ENCODE measurements around the gene ARHGAP5. TPM values are rescaled to one million over a fixed set of nuclear protein-coding genes. Genes with fewer than 3 reads are reported as not detected.
A peak's percentile ranks its signal among the peaks of the same experiment; 100 is the strongest.

Gene ARHGAP5
- total RNA-seq, 4 donors from 2014 or later: 77.7 to 139 (median 100) TPM

DNA sequence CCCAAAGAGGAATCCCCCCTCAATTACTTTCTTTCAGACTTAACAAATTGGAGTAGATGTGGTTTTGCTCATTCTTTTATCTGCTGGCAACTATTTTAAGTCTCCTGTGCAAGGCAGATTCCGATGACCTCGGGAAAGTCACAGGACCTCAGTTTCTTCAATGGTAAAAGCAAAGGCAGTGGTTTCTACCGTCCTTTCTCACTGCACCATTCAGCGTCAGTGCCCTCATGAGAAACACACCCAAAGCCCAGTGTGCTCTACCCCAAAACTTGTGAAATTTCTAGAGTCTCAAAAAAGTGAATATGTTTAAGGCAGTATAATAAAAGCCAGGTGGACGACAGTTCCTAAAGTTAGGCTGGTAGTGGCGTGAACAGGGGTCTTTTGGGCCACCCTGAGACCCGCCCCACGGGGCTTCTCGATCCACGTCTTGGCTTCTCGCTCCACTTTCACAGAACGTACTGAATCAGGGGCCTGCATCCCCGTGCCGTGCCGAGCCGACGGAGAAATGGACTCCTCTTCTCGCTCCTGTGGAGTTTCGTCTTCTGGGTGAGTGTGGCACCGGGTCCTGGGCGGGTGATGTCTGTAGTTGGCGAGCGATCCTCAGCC is 1.3 kb upstream of the ARHGAP5 start:
- peak overlapping the region; percentile 99 to 100 (median 99) for H3K27ac ChIP-seq
- DNase-seq: no peak
- H3K4me1 ChIP-seq: peaks cover 0 to 57% (median 15%) of the 10 kb centered on the region in 3 donors
- intact Hi-C loops (cut with DNase I): loop anchor here (5.0 kb wide), 1 partner anchor 127 kb away; the partner anchor contains the start of genes RNU6-7 and RNU6-8
- H3K4me3 ChIP-seq: peak overlapping the region; percentile 70 to 99 (median 96)
- H3K27me3 ChIP-seq: no peaks in the 10 kb centered on the region
- 0 to 2% methylated on average over 4 to 6 of the region's 23 CpGs for WGBS, 2 donors
- no peaks in the 10 kb centered on the region for H3K9me3 ChIP-seq
- TF ChIP-seq, protein P1, sequence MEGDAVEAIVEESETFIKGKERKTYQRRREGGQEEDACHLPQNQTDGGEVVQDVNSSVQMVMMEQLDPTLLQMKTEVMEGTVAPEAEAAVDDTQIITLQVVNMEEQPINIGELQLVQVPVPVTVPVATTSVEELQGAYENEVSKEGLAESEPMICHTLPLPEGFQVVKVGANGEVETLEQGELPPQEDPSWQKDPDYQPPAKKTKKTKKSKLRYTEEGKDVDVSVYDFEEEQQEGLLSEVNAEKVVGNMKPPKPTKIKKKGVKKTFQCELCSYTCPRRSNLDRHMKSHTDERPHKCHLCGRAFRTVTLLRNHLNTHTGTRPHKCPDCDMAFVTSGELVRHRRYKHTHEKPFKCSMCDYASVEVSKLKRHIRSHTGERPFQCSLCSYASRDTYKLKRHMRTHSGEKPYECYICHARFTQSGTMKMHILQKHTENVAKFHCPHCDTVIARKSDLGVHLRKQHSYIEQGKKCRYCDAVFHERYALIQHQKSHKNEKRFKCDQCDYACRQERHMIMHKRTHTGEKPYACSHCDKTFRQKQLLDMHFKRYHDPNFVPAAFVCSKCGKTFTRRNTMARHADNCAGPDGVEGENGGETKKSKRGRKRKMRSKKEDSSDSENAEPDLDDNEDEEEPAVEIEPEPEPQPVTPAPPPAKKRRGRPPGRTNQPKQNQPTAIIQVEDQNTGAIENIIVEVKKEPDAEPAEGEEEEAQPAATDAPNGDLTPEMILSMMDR (IDR thresholded peaks at IDR 0.05): no peak
- no peak for TF ChIP-seq POLR2A (IDR thresholded peaks at IDR 0.05)
- H3K36me3 ChIP-seq: no peaks in the 10 kb centered on the region

DNA sequence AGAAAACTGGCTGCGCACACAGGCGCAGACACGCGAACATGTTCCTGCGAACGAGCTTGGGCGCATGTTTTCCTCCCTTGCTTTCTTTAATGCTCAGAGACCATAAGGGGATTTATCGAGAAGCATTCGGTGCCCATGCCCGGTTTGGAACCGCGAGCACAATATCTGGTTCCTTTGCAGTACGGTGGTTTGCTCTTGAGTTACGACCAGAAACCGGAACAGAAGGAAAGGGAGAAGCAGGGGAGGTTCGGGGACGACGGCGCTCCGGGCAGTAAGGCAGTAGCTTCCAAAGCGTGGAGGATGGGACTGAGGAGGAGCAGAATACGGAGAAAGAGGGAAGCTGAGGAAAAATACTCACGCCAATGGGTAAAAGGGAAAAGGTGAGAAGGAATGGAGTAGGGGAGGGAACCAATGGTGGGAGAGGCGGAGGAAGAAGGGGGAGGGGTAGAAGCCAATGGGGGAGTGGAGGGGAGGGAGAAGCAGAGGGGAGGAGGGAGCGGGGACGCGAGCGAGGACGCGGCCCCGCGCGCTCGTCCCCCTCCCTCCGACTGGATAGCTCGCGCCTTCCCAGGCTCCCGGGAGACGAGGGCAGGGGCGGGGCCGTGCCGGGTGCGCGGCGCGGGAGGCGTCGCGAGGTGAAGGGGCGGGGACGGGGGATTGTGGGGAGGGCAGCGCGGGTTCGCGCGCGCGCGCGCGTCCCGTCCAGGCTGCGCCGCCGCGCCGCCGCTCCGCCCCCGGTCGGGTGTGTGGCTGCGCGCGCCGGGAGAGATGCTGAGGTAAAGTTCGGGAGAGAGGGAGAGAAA is 625 bp upstream of the ARHGAP5 start:
- H3K4me3 ChIP-seq: peak overlapping the region; percentile 70 to 99 (median 96)
- H3K27me3 ChIP-seq: no peaks in the 10 kb centered on the region
- WGBS, 2 donors: 0% methylated on average over 19 to 32 of the region's 76 CpGs
- peak; percentile 56 for DNase-seq
- no peaks in the 10 kb centered on the region for H3K9me3 ChIP-seq
- intact Hi-C loops (cut with DNase I): loop anchor here (5.0 kb wide), 1 partner anchor 126 kb away; the partner anchor contains the start of genes RNU6-7 and RNU6-8
- TF ChIP-seq, protein P1 (IDR thresholded peaks at IDR 0.05): no peak
- TF ChIP-seq POLR2A (IDR thresholded peaks at IDR 0.05): peak in 2 of 4 donors; percentile 55 to 72
- peak overlapping the region; percentile 99 to 100 (median 99) for H3K27ac ChIP-seq
- no peaks in the 10 kb centered on the region for H3K36me3 ChIP-seq
- H3K4me1 ChIP-seq: peaks cover 0 to 64% (median 20%) of the 10 kb centered on the region in 3 donors

DNA sequence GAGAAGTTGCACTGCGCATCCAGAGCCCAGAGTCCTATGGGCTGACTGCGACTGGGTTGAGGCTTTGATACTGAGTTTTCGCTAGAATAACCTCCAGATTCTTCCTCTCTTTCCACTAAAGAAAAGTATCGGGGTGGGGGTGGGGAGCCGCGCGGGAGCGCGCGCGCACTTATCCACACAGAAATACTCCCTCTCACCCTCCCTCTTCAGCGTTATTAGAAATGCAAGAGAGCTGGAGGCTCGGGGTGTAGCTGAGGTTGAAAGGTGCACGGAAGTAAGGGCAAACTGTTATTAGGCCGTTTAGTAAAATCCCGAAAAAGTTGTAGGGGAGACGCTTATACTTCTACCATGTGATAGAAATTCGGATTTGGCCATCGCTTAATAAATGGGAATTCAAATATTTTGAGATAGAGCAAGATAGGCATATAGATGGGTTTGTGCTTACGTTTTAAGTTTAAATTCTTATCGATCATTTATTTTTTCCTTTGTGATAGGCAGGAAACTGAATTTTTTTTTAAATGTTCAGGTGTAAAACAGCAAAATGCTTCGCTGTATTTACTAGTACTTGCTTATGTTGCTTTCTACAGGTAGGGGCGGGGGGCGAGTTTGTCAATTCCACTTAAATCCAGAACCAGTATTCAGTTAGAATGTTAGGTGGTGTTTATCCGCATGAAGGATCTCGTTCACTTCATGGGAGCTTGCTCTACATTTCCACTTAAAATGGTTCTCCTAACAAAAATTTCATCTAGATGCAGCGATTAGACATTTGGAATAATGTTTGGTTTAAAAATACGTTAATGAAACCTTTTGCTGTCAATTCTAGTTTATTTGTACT is 1.1 kb downstream of the ARHGAP5 start:
- peak overlapping the region; percentile 70 to 99 (median 96) for H3K4me3 ChIP-seq
- TF ChIP-seq POLR2A (IDR thresholded peaks at IDR 0.05): no peak
- TF ChIP-seq, protein P1 (IDR thresholded peaks at IDR 0.05): no peak
- no peaks in the 10 kb centered on the region for H3K36me3 ChIP-seq
- WGBS, 2 donors: 3 to 5% methylated on average over 20 to 21 of the region's 28 CpGs
- H3K27ac ChIP-seq: peak overlapping the region; percentile 99 to 100 (median 99)
- H3K9me3 ChIP-seq: no peaks in the 10 kb centered on the region
- peaks cover 5 to 78% (median 31%) of the 10 kb centered on the region in 3 donors for H3K4me1 ChIP-seq
- H3K27me3 ChIP-seq: no peaks in the 10 kb centered on the region
- intact Hi-C loops (cut with DNase I): loop anchor here (5.0 kb wide), 1 partner anchor 124 kb away; the partner anchor contains the start of genes RNU6-7 and RNU6-8
- DNase-seq: no peak

DNA sequence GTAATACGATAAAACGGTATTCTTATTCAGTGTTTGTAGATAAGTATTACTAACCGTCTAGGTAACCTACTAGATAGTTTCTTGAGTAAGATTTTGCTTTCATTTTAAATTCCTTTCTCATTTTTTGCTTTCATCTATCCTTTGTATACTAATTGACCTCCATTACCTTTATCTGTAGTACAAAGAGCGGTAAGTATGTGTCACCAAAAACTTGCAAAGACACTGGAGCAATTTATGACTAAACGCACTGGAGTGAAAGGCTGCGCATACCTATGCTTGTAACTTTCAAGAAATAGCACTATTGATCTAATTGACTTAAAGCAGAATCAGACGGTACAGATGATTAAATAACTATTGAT is 1.7 kb downstream of the ARHGAP5 start:
- Histone ChIP-seq H3K4me3 (peak overlapping the region; percentile 70 to 99 (median 96)), H3K9me3 (no peaks in the 10 kb centered on the region), H3K36me3 (no peaks in the 10 kb centered on the region), H3K27me3 (no peaks in the 10 kb centered on the region), H3K4me1 (peaks cover 5 to 79% (median 31%) of the 10 kb centered on the region in 3 donors), H3K27ac (peak overlapping the region; percentile 99 to 100 (median 99))
- TF ChIP-seq POLR2A (IDR thresholded peaks at IDR 0.05): no peak
- TF ChIP-seq, protein P1 (IDR thresholded peaks at IDR 0.05): no peak
- no peak for DNase-seq
- 15 to 24% methylated on average over 7 of the region's 7 CpGs for WGBS, 2 donors
- intact Hi-C loops (cut with DNase I): loop anchor here (5.0 kb wide), 1 partner anchor 123 kb away; the partner anchor contains the start of genes RNU6-7 and RNU6-8
